ENCODE data around the gene FAM187B.
"Not testable (repeated sequence)": the region's sequence is repeated elsewhere in the genome, so short reads cannot be mapped to it uniquely, and the experiment has no call there.

FAM187B gene

DNA sequence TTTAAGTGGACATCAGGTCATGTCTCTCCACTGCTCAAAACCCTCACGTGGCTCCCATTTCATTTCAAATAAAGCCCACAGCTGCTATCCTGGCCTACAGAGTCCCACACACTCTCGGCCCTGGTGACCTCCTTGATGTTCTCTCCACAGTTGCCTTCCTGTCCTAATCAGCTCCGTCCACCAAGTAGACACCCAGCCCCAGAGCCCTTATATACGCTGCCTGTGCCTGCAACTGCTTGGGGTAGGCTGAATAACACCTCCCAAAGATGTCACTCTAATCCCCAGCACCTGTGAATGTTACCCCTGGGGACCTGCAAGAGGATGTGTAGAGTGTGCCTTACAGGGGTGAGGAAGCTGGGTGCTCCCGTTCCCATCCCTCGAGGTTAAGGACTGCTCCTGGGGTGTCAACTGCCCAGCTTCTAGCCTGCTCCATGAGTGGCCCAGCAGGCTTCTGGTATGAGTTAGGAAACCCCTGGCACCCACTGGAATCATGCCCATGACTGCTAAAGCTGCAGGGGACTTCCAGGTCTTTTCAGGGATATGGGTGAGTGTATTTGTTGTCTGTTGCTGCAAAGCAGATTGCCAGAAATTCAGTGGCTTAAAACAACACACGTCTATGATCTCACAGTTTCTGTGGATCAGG lies 6.0 kb downstream of the FAM187B start:
- no peak overlapping the region for H3K4me3 ChIP-seq (ENCODE audit: low read depth, low read length)
- TF ChIP-seq, protein P1, sequence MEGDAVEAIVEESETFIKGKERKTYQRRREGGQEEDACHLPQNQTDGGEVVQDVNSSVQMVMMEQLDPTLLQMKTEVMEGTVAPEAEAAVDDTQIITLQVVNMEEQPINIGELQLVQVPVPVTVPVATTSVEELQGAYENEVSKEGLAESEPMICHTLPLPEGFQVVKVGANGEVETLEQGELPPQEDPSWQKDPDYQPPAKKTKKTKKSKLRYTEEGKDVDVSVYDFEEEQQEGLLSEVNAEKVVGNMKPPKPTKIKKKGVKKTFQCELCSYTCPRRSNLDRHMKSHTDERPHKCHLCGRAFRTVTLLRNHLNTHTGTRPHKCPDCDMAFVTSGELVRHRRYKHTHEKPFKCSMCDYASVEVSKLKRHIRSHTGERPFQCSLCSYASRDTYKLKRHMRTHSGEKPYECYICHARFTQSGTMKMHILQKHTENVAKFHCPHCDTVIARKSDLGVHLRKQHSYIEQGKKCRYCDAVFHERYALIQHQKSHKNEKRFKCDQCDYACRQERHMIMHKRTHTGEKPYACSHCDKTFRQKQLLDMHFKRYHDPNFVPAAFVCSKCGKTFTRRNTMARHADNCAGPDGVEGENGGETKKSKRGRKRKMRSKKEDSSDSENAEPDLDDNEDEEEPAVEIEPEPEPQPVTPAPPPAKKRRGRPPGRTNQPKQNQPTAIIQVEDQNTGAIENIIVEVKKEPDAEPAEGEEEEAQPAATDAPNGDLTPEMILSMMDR (IDR thresholded peaks at IDR 0.05; ENCODE audit: insufficient read depth, low read depth, low read length, missing control alignments), result no peak
- no peak for DNase-seq (ENCODE audit: low read depth)

DNA sequence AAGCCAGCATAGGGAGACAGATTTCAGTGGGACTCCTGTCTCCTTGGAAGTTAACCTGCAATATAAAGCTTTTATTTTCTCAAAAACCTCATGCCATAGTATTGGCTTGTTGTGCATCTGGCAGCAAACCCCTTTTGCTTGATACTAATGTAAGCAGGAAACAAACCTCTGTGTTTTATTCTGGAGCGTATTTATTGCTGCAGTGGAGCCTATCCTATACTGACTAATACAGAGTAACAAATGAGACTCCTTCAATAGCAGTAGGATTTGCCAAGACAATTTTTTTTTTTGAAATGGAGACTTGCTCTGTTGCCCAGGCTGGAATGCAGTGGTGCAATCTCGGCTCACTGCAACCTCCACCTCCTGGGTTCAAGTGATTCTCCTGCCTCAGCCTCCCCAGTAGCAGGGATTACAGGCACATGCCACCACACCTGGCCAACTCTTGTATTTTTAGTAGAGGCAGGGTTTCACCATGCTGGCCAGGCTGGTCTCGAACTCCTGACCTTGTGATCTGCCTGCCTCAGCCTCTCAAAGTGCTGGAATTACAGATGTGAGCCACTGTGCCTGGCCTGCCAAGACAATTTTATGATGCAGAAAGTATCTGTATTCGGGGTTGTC lies 7.5 kb downstream of the FAM187B start:
- not testable (repeated sequence) for DNase-seq (ENCODE audit: low read depth)

DNA sequence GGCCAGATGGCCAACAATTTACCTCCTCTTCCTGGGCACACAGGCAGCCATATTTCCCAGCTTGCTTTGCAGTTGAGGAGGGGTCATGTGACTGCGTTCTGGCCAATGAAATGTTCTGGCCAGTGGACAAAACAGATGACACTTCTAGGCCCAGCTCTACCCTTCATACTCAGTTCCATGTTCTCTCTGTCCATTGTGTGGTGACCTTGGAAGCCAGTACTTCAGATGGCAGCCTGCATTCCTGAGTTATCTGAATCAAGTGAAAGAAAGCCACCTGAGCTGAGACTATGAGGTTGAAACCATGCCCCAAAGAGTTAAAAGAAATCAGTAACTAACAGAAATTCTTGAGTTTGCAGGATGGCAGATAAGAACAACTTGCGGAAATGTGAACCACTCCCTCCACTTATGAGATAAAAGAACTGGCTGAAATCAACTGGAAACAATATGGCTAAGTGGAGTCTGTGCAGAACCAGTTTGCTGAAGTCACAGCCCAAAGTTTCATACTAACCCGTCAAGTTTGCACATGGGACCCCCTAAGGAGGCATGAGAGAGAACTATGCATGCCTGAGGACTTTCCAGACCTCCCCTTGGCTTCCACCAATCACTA lies 8.1 kb downstream of the FAM187B start:
- DNase-seq (ENCODE audit: low read depth), result no peak
- TF ChIP-seq, protein P1 (IDR thresholded peaks at IDR 0.05; ENCODE audit: insufficient read depth, low read depth, low read length, missing control alignments), result no peak
- H3K4me3 ChIP-seq (ENCODE audit: low read depth, low read length), result no peak overlapping the region

More for the DNA sequence above, 7.5 kb downstream of the FAM187B start:
- not testable (repeated sequence) for H3K4me3 ChIP-seq (ENCODE audit: low read depth, low read length)

DNA sequence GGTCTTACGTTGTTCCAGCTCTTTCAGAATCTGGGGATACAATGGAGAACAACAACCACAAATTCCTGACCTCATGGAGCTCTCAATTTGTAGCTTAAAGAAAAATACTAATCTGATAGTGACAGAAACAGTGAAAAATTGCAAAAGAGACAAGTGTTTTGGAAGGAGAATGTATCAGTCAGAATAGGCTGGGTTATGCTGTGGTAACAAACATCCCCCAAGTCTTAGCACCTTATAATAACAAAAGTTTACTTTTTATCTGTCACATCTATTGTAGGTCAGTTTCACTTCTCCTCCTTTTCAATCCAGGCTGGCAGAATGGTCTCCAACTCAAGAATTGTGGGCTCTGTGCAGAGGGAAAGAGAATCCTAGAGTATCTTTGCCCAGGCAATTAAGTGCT lies 9.5 kb downstream of the FAM187B start:
- TF ChIP-seq, protein P1 (IDR thresholded peaks at IDR 0.05; ENCODE audit: insufficient read depth, low read depth, low read length, missing control alignments), result no peak
- DNase-seq (ENCODE audit: low read depth), result no peak
- H3K4me3 ChIP-seq (ENCODE audit: low read depth, low read length), result no peak overlapping the region

DNA sequence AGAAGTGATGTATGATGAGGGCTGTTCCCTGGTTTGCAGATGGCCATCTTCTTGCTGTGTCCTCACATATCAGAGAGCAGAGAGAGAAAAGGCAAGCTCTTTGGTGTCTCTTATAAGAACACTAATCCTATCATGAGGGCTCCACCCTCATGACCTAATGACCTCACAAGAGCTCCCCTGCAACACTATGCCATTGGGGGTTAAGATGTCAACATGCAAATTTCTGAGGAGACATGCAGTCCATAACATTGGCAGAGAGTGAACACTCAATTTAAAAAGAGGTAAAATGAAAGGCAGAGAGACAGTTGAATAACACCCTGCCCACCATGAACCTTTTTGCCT lies 10.9 kb downstream of the FAM187B start:
- no peak for DNase-seq (ENCODE audit: low read depth)
- TF ChIP-seq, protein P1 (IDR thresholded peaks at IDR 0.05; ENCODE audit: insufficient read depth, low read depth, low read length, missing control alignments), result no peak

DNA sequence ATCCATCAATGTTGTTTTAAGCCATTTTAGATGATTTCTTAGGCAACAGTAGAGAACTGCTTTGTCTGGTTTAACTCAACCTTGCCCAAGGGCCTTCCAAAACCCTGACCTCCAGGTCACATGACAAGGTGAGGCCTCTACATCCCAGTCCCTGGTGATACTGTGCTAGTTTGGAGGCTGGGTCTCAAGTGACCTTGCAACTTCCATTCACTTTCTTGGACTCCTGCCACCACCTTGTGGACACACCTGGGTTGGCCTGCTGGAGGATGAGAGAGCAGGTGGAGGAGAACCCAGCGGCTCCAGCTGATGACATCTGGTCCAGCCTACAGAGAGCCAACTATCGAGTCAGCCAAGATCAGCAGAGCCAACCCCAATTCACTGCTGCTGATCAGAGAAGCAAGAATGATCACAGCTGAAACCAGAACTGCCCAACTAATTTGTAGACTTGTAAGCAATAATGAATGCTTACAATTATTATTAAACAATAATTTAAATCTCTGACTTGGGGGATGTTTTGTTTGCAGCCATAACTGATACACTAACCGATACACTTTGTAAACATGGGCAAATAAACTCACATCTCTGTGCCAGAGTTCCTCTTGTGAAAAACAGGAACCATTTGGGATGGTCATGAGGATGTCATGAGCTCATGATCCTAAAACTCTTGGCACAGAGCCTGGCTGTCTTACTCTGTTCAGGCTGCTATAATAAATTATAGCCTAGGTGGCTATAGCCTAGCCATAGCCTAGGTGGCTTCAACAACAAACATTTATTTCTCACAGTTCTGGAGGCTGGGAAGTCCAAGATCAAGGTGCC lies 11.5 kb downstream of the FAM187B start:
- H3K4me3 ChIP-seq (ENCODE audit: low read depth, low read length), result no peak overlapping the region
- peak; percentile 67 for DNase-seq (ENCODE audit: low read depth)
- TF ChIP-seq, protein P1 (IDR thresholded peaks at IDR 0.05; ENCODE audit: insufficient read depth, low read depth, low read length, missing control alignments), result peak; percentile 29

More for the DNA sequence above, 10.9 kb downstream of the FAM187B start:
- H3K4me3 ChIP-seq (ENCODE audit: low read depth, low read length), result no peak overlapping the region

Measured in GM12865 (cell line).